ENCODE measurements around the gene KLHL12.

DNA sequence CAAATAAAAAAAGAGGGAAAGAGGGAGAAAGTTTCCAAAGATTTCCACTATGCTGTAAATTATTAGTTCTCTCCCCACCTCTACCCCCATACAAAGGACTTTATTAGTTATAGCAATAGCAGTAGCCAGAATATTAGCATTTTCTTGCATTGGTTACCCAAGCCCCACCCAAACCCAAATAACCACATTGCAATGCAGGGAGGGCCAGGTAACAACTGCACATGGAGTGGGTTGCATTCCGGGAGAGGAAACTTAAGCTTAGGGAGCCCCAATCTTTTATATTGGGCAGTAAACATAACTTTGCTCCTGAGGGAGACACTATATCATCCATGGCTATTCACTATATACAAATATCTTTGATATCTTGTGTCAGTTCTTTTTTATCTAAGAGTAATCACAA lies 25.1 kb upstream of the KLHL12 start:
- no peak for TF ChIP-seq POLR2A (IDR thresholded peaks at IDR 0.05; ENCODE audit: low read depth, low read length)
- TF ChIP-seq, protein P1, sequence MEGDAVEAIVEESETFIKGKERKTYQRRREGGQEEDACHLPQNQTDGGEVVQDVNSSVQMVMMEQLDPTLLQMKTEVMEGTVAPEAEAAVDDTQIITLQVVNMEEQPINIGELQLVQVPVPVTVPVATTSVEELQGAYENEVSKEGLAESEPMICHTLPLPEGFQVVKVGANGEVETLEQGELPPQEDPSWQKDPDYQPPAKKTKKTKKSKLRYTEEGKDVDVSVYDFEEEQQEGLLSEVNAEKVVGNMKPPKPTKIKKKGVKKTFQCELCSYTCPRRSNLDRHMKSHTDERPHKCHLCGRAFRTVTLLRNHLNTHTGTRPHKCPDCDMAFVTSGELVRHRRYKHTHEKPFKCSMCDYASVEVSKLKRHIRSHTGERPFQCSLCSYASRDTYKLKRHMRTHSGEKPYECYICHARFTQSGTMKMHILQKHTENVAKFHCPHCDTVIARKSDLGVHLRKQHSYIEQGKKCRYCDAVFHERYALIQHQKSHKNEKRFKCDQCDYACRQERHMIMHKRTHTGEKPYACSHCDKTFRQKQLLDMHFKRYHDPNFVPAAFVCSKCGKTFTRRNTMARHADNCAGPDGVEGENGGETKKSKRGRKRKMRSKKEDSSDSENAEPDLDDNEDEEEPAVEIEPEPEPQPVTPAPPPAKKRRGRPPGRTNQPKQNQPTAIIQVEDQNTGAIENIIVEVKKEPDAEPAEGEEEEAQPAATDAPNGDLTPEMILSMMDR (IDR thresholded peaks at IDR 0.05; ENCODE audit: extremely low read depth in 1 of 2, insufficient read depth in 1 of 2, low read depth in 1 of 2, low read length in 2 of 2): no peak
- TF ChIP-seq, protein P2, sequence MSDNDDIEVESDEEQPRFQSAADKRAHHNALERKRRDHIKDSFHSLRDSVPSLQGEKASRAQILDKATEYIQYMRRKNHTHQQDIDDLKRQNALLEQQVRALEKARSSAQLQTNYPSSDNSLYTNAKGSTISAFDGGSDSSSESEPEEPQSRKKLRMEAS (IDR thresholded peaks at IDR 0.05; ENCODE audit: insufficient read depth, insufficient read length): no peak
- TF ChIP-seq POLR2AphosphoS5 (IDR thresholded peaks at IDR 0.05; ENCODE audit: insufficient read depth, low read depth, low read length): no peak
- no peak for TF ChIP-seq EZH2 (IDR thresholded peaks at IDR 0.05; ENCODE audit: borderline replicate concordance, low read depth, low read length, severe bottlenecking)
- TF ChIP-seq MYC (IDR thresholded peaks at IDR 0.05; ENCODE audit: low read depth, low read length): no peak
- no peak for TF ChIP-seq GATA2 (IDR thresholded peaks at IDR 0.05; ENCODE audit: insufficient read depth, insufficient read length, low read depth, low read length)
- no peak for TF ChIP-seq JUN (IDR thresholded peaks at IDR 0.05; ENCODE audit: borderline replicate concordance, insufficient read depth, insufficient read length, low read depth)

All from endothelial cell of umbilical vein (primary cell).